ENCODE results near the gene TMEM135. TPM values are rescaled to one million over a fixed set of nuclear protein-coding genes. Genes with fewer than 3 reads are reported as not detected.
"Not testable (repeated sequence)": the region's sequence is repeated elsewhere in the genome, so short reads cannot be mapped to it uniquely, and the experiment has no call there.

Gene TMEM135
- total and polyA plus RNA-seq, 7 experiments from 2014 or later, result 3.4 to 26.8 (median 10.6) TPM

GRCh38 chr11:87266751-87267150 lies 229.0 kb downstream of the TMEM135 start:
- no peaks in the 10 kb centered on the region for H3K9me3 Mint-ChIP-seq
- intact Hi-C loops (cut with micrococcal nuclease), result no loop called here
- peaks cover 0 to 9% (median 5%) of the 10 kb centered on the region in 5 donors for H3K36me3 Mint-ChIP-seq
- H3K9me3 ChIP-seq (ENCODE audit: control insufficient read depth in 2 of 3, low read length in 3 of 3), result no peaks in the 10 kb centered on the region
- H3K4me3 Mint-ChIP-seq, result no peak overlapping the region
- no peaks in the 10 kb centered on the region for H3K36me3 ChIP-seq (ENCODE audit: control insufficient read depth in 2 of 3, insufficient read depth in 3 of 3, low read length in 3 of 3)
- no peak overlapping the region for H3K27ac ChIP-seq (ENCODE audit: low read depth, low read length)
- no peaks in the 10 kb centered on the region for H3K4me1 ChIP-seq (ENCODE audit: control insufficient read depth in 2 of 2, insufficient read depth in 2 of 2, low read length in 2 of 2)
- ATAC-seq (no peak), DNase-seq (no peak)
- ChIA-PET POLR2A (no interaction called here), CTCF (no interaction called here)
- H3K4me1 Mint-ChIP-seq, result peaks cover 0 to 7% (median 2%) of the 10 kb centered on the region in 7 donors
- H3K4me3 ChIP-seq (ENCODE audit: low read length), result no peak overlapping the region
- H3K27me3 Mint-ChIP-seq, result no peaks in the 10 kb centered on the region
- H3K27me3 ChIP-seq (ENCODE audit: control insufficient read depth in 2 of 2, insufficient read depth in 2 of 2, low read length in 2 of 2), result no peaks in the 10 kb centered on the region
- H3K27ac Mint-ChIP-seq, result no peak overlapping the region

DNA sequence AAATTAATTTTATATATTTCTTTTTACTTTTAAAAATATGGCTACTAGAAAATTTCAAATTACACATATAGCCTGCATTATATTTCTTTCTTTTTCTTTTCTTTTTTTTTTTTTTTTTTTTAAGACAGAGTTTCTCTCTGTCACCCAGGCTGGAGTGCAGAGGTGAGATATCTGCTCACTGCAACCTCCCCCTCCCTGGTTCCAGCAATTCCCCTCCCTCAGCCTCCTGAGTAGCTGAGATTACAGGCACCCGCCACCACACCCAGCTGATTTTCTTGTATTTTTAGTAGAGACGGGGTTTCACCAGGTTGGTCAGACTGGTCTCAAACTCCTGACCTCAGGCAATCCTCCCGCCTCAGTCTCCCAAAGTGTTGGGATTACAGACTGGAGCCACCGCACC lies 234.2 kb downstream of the TMEM135 start:
- H3K9me3 ChIP-seq (ENCODE audit: control insufficient read depth in 2 of 3, low read length in 3 of 3); H3K27ac Mint-ChIP-seq; H3K4me1 Mint-ChIP-seq; H3K27me3 ChIP-seq (ENCODE audit: control insufficient read depth in 2 of 2, insufficient read depth in 2 of 2, low read length in 2 of 2); H3K4me3 ChIP-seq (ENCODE audit: low read length); H3K27ac ChIP-seq (ENCODE audit: low read depth, low read length); H3K36me3 Mint-ChIP-seq; H3K4me1 ChIP-seq (ENCODE audit: control insufficient read depth in 2 of 2, insufficient read depth in 2 of 2, low read length in 2 of 2); ATAC-seq; CTCF ChIA-PET; H3K36me3 ChIP-seq (ENCODE audit: control insufficient read depth in 2 of 3, insufficient read depth in 3 of 3, low read length in 3 of 3); H3K27me3 Mint-ChIP-seq; POLR2A ChIA-PET; H3K9me3 Mint-ChIP-seq; DNase-seq; intact Hi-C loops (cut with micrococcal nuclease); H3K4me3 Mint-ChIP-seq: not testable (repeated sequence)

GRCh38 chr11:87275176-87275575 lies 237.4 kb downstream of the TMEM135 start:
- POLR2A ChIA-PET, result no interaction called here
- H3K4me1 Mint-ChIP-seq, result peaks cover 0 to under 1% (median 0%) of the 10 kb centered on the region in 7 donors
- Histone ChIP-seq H3K27me3 (ENCODE audit: control insufficient read depth in 2 of 2, insufficient read depth in 2 of 2, low read length in 2 of 2) (no peaks in the 10 kb centered on the region), H3K36me3 (ENCODE audit: control insufficient read depth in 2 of 3, insufficient read depth in 3 of 3, low read length in 3 of 3) (no peaks in the 10 kb centered on the region), H3K9me3 (ENCODE audit: control insufficient read depth in 2 of 3, low read length in 3 of 3) (no peaks in the 10 kb centered on the region), H3K27ac (ENCODE audit: low read depth, low read length) (no peak overlapping the region), H3K4me1 (ENCODE audit: control insufficient read depth in 2 of 2, insufficient read depth in 2 of 2, low read length in 2 of 2) (no peaks in the 10 kb centered on the region), H3K4me3 (ENCODE audit: low read length) (no peak overlapping the region)
- no peak for ATAC-seq
- no peak overlapping the region for H3K27ac Mint-ChIP-seq
- H3K4me3 Mint-ChIP-seq, result no peak overlapping the region
- peaks cover 0 to 3% (median 0%) of the 10 kb centered on the region in 5 donors for H3K36me3 Mint-ChIP-seq
- intact Hi-C loops (cut with micrococcal nuclease), result no loop called here
- CTCF ChIA-PET, result no interaction called here
- no peaks in the 10 kb centered on the region for H3K9me3 Mint-ChIP-seq
- H3K27me3 Mint-ChIP-seq, result no peaks in the 10 kb centered on the region
- DNase-seq, result no peak

GRCh38 chr11:87280143-87280542 lies 242.4 kb downstream of the TMEM135 start:
- Mint-ChIP-seq H3K27me3 (no peaks in the 10 kb centered on the region), H3K4me1 (peaks cover 0 to 7% (median 0%) of the 10 kb centered on the region in 7 donors), H3K4me3 (no peak overlapping the region), H3K36me3 (peaks cover 0 to 5% (median 0%) of the 10 kb centered on the region in 5 donors), H3K9me3 (no peaks in the 10 kb centered on the region), H3K27ac (no peak overlapping the region)
- H3K36me3 ChIP-seq (ENCODE audit: control insufficient read depth in 2 of 3, insufficient read depth in 3 of 3, low read length in 3 of 3), result no peaks in the 10 kb centered on the region
- no peaks in the 10 kb centered on the region for H3K27me3 ChIP-seq (ENCODE audit: control insufficient read depth in 2 of 2, insufficient read depth in 2 of 2, low read length in 2 of 2)
- CTCF ChIA-PET, result no interaction called here
- intact Hi-C loops (cut with micrococcal nuclease), result no loop called here
- H3K27ac ChIP-seq (ENCODE audit: low read depth, low read length), result no peak overlapping the region
- H3K4me3 ChIP-seq (ENCODE audit: low read length), result no peak overlapping the region
- DNase-seq, result no peak
- POLR2A ChIA-PET, result no interaction called here
- no peaks in the 10 kb centered on the region for H3K9me3 ChIP-seq (ENCODE audit: control insufficient read depth in 2 of 3, low read length in 3 of 3)
- no peak for ATAC-seq
- H3K4me1 ChIP-seq (ENCODE audit: control insufficient read depth in 2 of 2, insufficient read depth in 2 of 2, low read length in 2 of 2), result no peaks in the 10 kb centered on the region

DNA sequence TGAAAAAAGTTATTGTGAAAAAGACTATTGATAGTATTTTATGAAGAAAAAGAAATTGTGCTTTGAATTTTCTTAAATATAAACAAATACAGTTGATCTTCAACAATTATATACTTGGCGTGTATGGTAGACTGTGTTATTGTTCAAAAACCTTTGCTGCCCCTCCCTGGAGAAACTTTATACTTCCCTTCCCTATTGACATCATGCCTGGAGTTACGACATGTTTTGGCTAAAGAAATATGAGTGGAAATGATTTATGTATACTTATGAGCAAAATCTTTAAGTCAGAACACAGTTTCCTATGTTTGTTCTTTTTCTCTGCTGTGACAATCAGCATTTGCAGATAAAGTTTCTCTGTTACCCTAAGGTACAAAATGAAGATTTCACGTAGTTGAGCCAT lies 243.8 kb downstream of the TMEM135 start:
- ChIA-PET CTCF (no interaction called here), POLR2A (no interaction called here)
- Mint-ChIP-seq H3K27ac (no peak overlapping the region), H3K9me3 (no peaks in the 10 kb centered on the region), H3K4me1 (peaks cover 0 to 7% (median 0%) of the 10 kb centered on the region in 7 donors), H3K36me3 (peaks cover 0 to 9% (median 0%) of the 10 kb centered on the region in 5 donors), H3K27me3 (no peaks in the 10 kb centered on the region), H3K4me3 (no peak overlapping the region)
- ATAC-seq (no peak), DNase-seq (no peak)
- intact Hi-C loops (cut with micrococcal nuclease), result no loop called here
- H3K9me3 ChIP-seq (ENCODE audit: control insufficient read depth in 2 of 3, low read length in 3 of 3), result no peaks in the 10 kb centered on the region
- no peaks in the 10 kb centered on the region for H3K4me1 ChIP-seq (ENCODE audit: control insufficient read depth in 2 of 2, insufficient read depth in 2 of 2, low read length in 2 of 2)
- H3K27ac ChIP-seq (ENCODE audit: low read depth, low read length), result no peak overlapping the region
- no peaks in the 10 kb centered on the region for H3K36me3 ChIP-seq (ENCODE audit: control insufficient read depth in 2 of 3, insufficient read depth in 3 of 3, low read length in 3 of 3)
- H3K4me3 ChIP-seq (ENCODE audit: low read length), result no peak overlapping the region
- no peaks in the 10 kb centered on the region for H3K27me3 ChIP-seq (ENCODE audit: control insufficient read depth in 2 of 2, insufficient read depth in 2 of 2, low read length in 2 of 2)

DNA sequence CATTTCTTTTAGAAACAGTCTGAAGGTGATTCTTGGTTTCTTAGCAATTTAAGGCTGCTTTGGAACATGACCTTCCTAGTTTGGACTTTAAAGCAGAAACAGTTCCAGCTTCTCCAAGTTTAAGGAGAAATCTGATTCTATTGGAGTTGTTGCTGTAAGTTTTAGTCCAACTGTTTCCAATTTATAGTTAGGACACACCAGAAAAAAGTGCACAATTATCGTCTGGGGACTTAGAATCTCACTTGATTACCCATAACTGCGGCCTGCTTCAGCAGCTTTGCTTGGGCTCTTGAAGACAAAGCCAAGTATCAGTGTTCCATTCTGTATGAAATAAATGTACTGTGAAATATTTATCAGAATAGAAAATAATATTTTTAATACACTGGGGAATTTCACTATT lies 246.6 kb downstream of the TMEM135 start:
- H3K36me3 ChIP-seq (ENCODE audit: control insufficient read depth in 2 of 3, insufficient read depth in 3 of 3, low read length in 3 of 3), result no peaks in the 10 kb centered on the region
- Mint-ChIP-seq H3K4me1 (peaks cover 0 to 7% (median 0%) of the 10 kb centered on the region in 7 donors), H3K27me3 (no peaks in the 10 kb centered on the region), H3K36me3 (peaks cover 0 to 9% (median 0%) of the 10 kb centered on the region in 5 donors), H3K27ac (no peak overlapping the region), H3K9me3 (no peaks in the 10 kb centered on the region), H3K4me3 (no peak overlapping the region)
- intact Hi-C loops (cut with micrococcal nuclease), result no loop called here
- ATAC-seq, result no peak
- no peaks in the 10 kb centered on the region for H3K27me3 ChIP-seq (ENCODE audit: control insufficient read depth in 2 of 2, insufficient read depth in 2 of 2, low read length in 2 of 2)
- POLR2A ChIA-PET, result interaction anchor here (1.0 kb wide), 1 partner anchor 1600 kb away, joined by 3 read pairs; no protein-coding TSS in a partner anchor
- no peaks in the 10 kb centered on the region for H3K4me1 ChIP-seq (ENCODE audit: control insufficient read depth in 2 of 2, insufficient read depth in 2 of 2, low read length in 2 of 2)
- H3K27ac ChIP-seq (ENCODE audit: low read depth, low read length), result no peak overlapping the region
- no peak for DNase-seq
- H3K9me3 ChIP-seq (ENCODE audit: control insufficient read depth in 2 of 3, low read length in 3 of 3), result no peaks in the 10 kb centered on the region
- CTCF ChIA-PET, result no interaction called here
- no peak overlapping the region for H3K4me3 ChIP-seq (ENCODE audit: low read length)

DNA sequence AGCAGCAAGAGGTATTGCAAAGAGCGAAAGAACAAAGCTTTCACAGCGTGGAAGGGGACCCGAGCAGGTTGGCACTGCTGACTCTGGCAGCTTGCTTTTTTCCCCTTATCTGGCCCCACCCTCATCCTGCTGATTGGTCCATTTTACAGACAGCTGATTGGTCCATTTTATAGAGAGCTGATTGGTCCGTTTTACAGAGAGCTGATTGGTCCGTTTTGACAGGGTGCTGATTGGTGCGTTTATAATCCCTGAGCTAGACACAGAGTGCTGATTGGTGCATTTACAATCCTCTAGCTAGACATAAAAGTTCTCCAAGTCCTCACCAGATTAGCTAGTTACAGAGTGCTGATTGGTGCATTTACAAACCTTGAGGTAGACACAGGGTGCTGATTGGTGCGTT lies 247.9 kb downstream of the TMEM135 start:
- H3K36me3 ChIP-seq (ENCODE audit: control insufficient read depth in 2 of 3, insufficient read depth in 3 of 3, low read length in 3 of 3); H3K4me3 ChIP-seq (ENCODE audit: low read length); H3K4me1 ChIP-seq (ENCODE audit: control insufficient read depth in 2 of 2, insufficient read depth in 2 of 2, low read length in 2 of 2); H3K27ac ChIP-seq (ENCODE audit: low read depth, low read length); intact Hi-C loops (cut with micrococcal nuclease); DNase-seq; H3K27me3 Mint-ChIP-seq; H3K9me3 Mint-ChIP-seq; POLR2A ChIA-PET; H3K27me3 ChIP-seq (ENCODE audit: control insufficient read depth in 2 of 2, insufficient read depth in 2 of 2, low read length in 2 of 2); H3K27ac Mint-ChIP-seq; ATAC-seq; H3K4me3 Mint-ChIP-seq; H3K36me3 Mint-ChIP-seq; H3K4me1 Mint-ChIP-seq; CTCF ChIA-PET; H3K9me3 ChIP-seq (ENCODE audit: control insufficient read depth in 2 of 3, low read length in 3 of 3): not testable (repeated sequence)
